Fibroblast of lung (primary cell): ENCODE results near the gene OTOG. TPM values are rescaled to one million over a fixed set of nuclear protein-coding genes. Genes with fewer than 3 reads are reported as not detected.

Experiments
- DNase-seq, 2 donors: peaks; one replicate each; pipeline versions ENCODE4 v3.0.0 to v3.0.0-alpha.2; 2010; ENCODE audit warnings: low read depth in 2 of 2
- H2AFZ ChIP-seq: 2 replicates; pipeline ENCODE4 v1.5.1; 2012; ENCODE audit warnings: low read length, control low read depth, inconsistent platforms
- H3K27ac ChIP-seq: 2 replicates; pipeline ENCODE4 v1.5.1; 2011; ENCODE audit warnings: low read length, control low read depth; ENCODE audit not compliant: insufficient read depth
- H3K27me3 ChIP-seq: 2 replicates; pipeline ENCODE4 v1.5.1; 2011; ENCODE audit warnings: mild to moderate bottlenecking, low read length; ENCODE audit not compliant: control insufficient read depth, insufficient read depth
- H3K36me3 ChIP-seq: 2 replicates; pipeline ENCODE4 v1.5.1; 2011; ENCODE audit warnings: low read length; ENCODE audit not compliant: control insufficient read depth, insufficient read depth
- H3K4me1 ChIP-seq: 2 replicates; pipeline ENCODE4 v1.5.1; 2011; ENCODE audit warnings: low read length; ENCODE audit not compliant: control insufficient read depth, insufficient read depth; ENCODE audit errors: extremely low read depth
- H3K4me2 ChIP-seq: 2 replicates; pipeline ENCODE4 v1.5.1; 2011; ENCODE audit warnings: low read length, control low read depth; ENCODE audit not compliant: insufficient read depth; ENCODE audit errors: extremely low read depth
- H3K4me3 ChIP-seq, 4 experiments: fragments of 200-600 bp in 1 of 4; sonication (generic) in 1 of 4; replicated peaks in 1 of 4; 2 replicates each; pipeline ENCODE4 v1.5.1; 2011 to 2016; ENCODE audit warnings: low read length in 4 of 4, low read depth in 3 of 4, mild to moderate bottlenecking in 3 of 4, control low read depth in 2 of 4, inconsistent platforms in 1 of 4, mixed read lengths in 1 of 4; ENCODE audit not compliant: insufficient read depth in 1 of 4; ENCODE audit errors: control extremely low read depth in 1 of 4
- H3K79me2 ChIP-seq: 2 replicates; pipeline ENCODE4 v1.5.1; 2012; ENCODE audit warnings: mild to moderate bottlenecking, low read length, inconsistent platforms; ENCODE audit not compliant: control insufficient read depth, insufficient read depth
- H3K9ac ChIP-seq: 2 replicates; pipeline ENCODE4 v1.5.1; 2011; ENCODE audit warnings: mild to moderate bottlenecking, low read length, control low read depth; ENCODE audit not compliant: insufficient read depth
- H3K9me3 ChIP-seq: 2 replicates; pipeline ENCODE4 v1.5.1; 2012; ENCODE audit warnings: low read depth, low read length; ENCODE audit not compliant: control insufficient read depth, insufficient read depth
- H4K20me1 ChIP-seq: 2 replicates; pipeline ENCODE4 v1.5.1; 2011; ENCODE audit warnings: low read length; ENCODE audit not compliant: control insufficient read depth, insufficient read depth; ENCODE audit errors: extremely low read depth
- CTCF ChIP-seq, 2 donors: IDR thresholded peaks in 1 of 2; conservative IDR thresholded peaks in 1 of 2; 1 replicate in 1 of 2; 2 replicates in 1 of 2; pipeline ENCODE4 v1.5.1; 2011 to 2012; ENCODE audit warnings: low read length in 2 of 2, control low read depth in 1 of 2, inconsistent platforms in 1 of 2, low read depth in 1 of 2, mild to moderate bottlenecking in 1 of 2
- EZH2 ChIP-seq: IDR thresholded peaks from 2 replicates; pipeline ENCODE4 v1.5.1; 2012; ENCODE audit warnings: low read length, control low read depth, mild to moderate bottlenecking; ENCODE audit errors: missing control alignments
- polyA plus RNA-seq, 2 donors: library from polyadenylated mRNA; depleted of rRNA in 1 of 2; stranded (reverse) in 1 of 2; unstranded in 1 of 2; fragments of >200 nt; gene quantifications; 2 replicates each; pipeline ENCODE4 v1.2.1, GENCODE V29; 2011 to 2012; ENCODE audit warnings: missing spikeins in 1 of 2
- total RNA-seq: library from RNA; depleted of rRNA; stranded (reverse); fragments of >200 nt; gene quantifications from 2 replicates; pipeline ENCODE4 v1.2.1, GENCODE V29; 2014

Gene OTOG
- total and polyA plus RNA-seq, 2 donors (not counting 1 experiment from before 2014, with no cell fraction given), result not detected

GRCh38 chr11:17608821-17609220 lies 61.8 kb downstream of the OTOG start:
- H2AFZ ChIP-seq, result no peak overlapping the region
- no peaks in the 10 kb centered on the region for H3K79me2 ChIP-seq
- H3K36me3 ChIP-seq, result no peaks in the 10 kb centered on the region
- no peaks in the 10 kb centered on the region for H3K27me3 ChIP-seq
- H3K9ac ChIP-seq, result no peak overlapping the region
- no peaks in the 10 kb centered on the region for H3K9me3 ChIP-seq
- no peaks in the 10 kb centered on the region for H3K4me1 ChIP-seq
- H3K4me3 ChIP-seq, result no peak overlapping the region
- H3K27ac ChIP-seq, result no peak overlapping the region
- TF ChIP-seq EZH2 (no peak), CTCF (conservative IDR thresholded peaks at IDR 0.05 in 1 of 2, IDR thresholded peaks at IDR 0.05 in 1 of 2; ENCODE audit: low read depth in 1 of 2, low read length in 2 of 2) (no peak)
- DNase-seq, result no peak
- H4K20me1 ChIP-seq, result no peaks in the 10 kb centered on the region
- H3K4me2 ChIP-seq, result no peak overlapping the region

DNA sequence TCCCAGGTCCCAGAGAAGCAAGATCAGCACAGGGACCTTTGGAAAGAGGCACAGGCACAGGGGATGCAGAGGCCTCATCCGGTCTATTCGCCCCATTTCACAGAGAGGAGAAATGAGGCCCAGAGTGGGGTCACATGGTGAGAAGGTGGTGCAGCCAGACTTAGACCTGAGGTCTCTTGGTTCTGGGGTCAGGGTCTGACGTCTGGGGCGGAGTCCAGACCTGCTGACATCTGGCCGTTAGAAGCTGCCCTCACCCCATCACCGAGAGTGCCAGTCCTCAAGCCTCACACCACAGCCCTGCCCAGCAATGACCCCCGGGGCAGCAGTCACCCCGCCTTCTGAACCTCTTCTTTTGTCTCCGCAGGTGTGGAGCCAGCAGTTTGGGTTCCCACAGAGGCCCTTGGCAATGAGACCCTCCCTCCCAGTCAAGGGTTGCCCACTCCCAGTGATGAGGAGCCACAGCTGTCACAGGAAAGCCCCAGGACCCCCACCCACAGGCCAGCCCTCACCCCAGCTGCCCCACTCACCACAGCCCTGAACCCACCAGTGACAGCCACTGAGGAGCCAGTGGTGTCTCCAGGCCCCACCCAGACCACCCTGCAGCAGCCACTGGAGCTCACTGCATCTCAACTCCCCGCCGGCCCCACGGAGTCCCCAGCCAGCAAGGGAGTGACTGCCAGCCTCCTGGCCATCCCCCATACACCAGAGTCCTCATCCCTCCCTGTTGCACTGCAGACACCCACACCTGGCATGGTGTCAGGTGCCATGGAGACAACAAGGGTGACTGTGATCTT lies 62.4 kb downstream of the OTOG start:
- H2AFZ ChIP-seq, result no peak overlapping the region
- H3K9me3 ChIP-seq, result no peaks in the 10 kb centered on the region
- no peak overlapping the region for H3K4me3 ChIP-seq
- H3K4me1 ChIP-seq, result no peaks in the 10 kb centered on the region
- no peak for TF ChIP-seq CTCF (conservative IDR thresholded peaks at IDR 0.05 in 1 of 2, IDR thresholded peaks at IDR 0.05 in 1 of 2; ENCODE audit: low read depth in 1 of 2, low read length in 2 of 2)
- H3K4me2 ChIP-seq, result no peak overlapping the region
- no peak overlapping the region for H3K27ac ChIP-seq
- no peaks in the 10 kb centered on the region for H3K27me3 ChIP-seq
- no peak overlapping the region for H3K9ac ChIP-seq
- DNase-seq, result no peak
- no peaks in the 10 kb centered on the region for H4K20me1 ChIP-seq
- H3K36me3 ChIP-seq, result no peaks in the 10 kb centered on the region
- no peaks in the 10 kb centered on the region for H3K79me2 ChIP-seq

GRCh38 chr11:17610085-17610894 lies 63.2 kb downstream of the OTOG start:
- H3K9ac ChIP-seq, result no peak overlapping the region
- H3K79me2 ChIP-seq, result no peaks in the 10 kb centered on the region
- no peak overlapping the region for H3K4me3 ChIP-seq
- H2AFZ ChIP-seq, result no peak overlapping the region
- H3K36me3 ChIP-seq, result no peaks in the 10 kb centered on the region
- H3K27ac ChIP-seq, result no peak overlapping the region
- no peaks in the 10 kb centered on the region for H4K20me1 ChIP-seq
- no peaks in the 10 kb centered on the region for H3K4me1 ChIP-seq
- no peaks in the 10 kb centered on the region for H3K9me3 ChIP-seq
- no peak overlapping the region for H3K4me2 ChIP-seq
- no peak for DNase-seq
- no peak for TF ChIP-seq EZH2
- TF ChIP-seq CTCF (conservative IDR thresholded peaks at IDR 0.05 in 1 of 2, IDR thresholded peaks at IDR 0.05 in 1 of 2; ENCODE audit: low read depth in 1 of 2, low read length in 2 of 2), result no peak
- no peaks in the 10 kb centered on the region for H3K27me3 ChIP-seq
